Islet of Langerhans (tissue), 1 donor: ENCODE data around the gene RIPOR3.

Source experiments
- FAIRE-seq: peaks from one replicate; lab custom pipeline; 2011; peaks lifted over from hg19 to GRCh38; lab: Jason Lieb, UNC

RIPOR3 gene

DNA sequence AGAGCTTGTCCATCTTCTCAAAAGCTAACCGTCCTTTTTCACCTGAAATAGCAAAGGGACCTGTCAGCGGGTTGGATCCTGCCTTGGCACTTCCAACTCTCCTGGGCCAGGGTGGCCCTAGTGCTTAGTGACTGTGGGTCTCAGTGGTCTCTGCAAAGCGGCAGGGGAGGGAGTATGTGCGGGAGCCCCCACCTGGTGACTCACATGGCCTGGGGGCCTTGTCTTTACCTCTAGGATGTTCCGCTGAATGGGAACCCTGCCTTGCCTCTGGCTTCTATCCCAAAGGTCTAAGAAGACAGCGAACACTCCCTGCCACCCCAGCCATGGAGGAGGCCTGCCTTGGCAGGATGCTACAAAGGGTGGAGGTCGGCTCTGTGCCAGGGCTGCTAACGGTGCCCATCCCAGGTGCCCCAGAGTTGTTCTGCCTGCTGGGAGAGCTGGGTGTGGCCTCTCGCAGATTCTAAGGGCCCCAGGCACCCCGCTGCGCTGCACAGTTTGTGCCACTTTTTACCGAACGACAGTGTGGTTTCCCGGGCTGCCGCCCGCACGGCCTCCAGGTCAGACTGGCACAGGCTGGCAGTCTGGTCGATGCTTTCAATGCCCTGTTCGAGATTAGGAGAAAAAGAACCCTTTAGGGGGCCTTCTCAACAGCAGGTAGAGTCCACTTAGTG lies 103.9 kb downstream of the RIPOR3 start:
- no peak for FAIRE-seq

DNA sequence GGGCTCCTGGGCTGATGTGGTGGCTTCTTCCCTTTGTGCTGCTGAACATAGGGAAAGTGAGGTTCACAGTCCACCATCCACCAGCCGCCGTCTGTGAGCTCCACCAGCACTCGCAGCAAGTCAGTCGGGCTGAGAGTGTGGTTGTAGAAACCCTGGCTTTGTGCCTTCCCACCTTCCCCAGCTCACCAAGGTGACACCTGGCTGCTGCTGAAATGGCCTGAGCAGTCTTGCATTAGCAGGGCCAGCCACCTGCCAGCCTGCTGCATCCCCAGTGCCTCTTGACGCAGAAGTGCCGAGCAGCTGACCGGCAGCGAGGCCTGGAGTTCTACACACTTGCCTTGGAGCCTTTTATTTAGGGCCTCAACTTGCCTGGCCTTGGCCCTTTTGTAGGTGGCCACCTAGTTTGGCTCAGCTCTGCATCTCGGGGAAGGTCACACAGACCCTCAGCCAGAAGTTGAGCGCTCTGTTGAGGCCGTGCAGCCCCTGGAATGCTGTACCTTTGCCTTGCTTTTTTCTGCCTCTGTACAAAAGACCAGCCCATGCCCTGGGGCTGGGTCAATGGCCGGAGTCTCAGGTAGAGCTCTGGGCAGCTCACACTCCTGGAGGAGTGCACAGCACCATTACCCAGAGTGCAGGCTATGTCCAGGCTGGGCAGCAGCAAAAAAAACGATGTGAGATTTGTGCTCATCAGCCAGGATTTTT lies 104.7 kb downstream of the RIPOR3 start:
- FAIRE-seq: no peak

DNA sequence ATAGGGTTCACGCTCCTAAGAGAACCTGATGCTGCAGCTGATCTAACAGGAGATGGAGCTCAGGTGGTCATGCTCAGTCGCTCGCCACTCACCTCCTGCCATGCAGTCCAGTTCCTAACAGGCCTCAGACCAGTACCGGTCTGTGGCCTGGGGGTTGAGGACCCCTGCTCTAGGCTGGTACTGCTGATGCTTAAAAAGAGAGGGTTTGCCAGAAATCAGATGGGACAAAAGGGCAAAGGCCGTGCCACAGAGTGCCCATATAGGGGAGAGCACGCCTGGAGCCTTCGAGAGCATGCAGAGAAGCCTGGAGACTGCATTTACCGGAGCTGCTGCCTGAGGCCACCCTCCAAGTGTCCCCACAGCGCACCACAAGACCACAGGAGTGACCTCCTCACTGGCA lies 105.7 kb downstream of the RIPOR3 start:
- no peak for FAIRE-seq

DNA sequence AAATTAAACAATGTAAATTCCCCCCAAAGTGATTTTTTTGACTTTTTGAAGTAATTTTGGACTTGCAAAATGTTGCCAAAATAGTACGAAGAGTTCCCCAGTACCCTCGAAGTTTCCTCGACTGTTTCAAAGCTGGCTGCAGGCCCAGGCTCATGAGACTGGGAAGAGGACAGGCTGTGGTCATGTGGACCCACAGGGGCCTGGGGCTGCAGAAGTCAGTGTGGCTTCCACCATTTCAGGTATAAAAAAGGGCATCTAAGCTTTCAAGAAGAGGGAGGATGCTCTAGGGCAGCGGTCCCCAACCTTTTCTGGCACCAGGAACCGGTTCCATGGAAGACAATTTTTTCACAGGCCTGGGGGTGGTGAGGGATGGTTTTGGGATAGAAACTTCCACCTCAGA lies 106.1 kb downstream of the RIPOR3 start:
- FAIRE-seq: no peak

DNA sequence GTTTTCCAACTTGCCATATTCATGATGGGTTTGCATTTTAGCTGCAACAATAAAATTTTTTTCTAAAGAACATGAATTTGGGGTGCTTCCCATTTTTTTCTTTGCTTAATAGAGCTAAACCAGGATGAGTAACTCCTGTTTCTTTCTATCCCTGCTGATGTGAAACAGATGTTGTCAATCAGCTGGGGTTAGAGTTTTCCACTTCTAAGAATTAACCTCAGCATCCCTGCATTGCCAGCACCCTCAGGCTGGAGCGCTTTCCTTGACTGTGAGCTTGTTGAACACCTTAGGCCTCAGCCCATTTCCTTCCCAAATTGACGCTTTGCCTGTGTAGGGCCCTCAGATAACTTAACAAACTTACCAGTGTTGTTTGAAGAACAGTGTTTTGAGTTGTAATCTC lies 106.7 kb downstream of the RIPOR3 start:
- FAIRE-seq: no peak

DNA sequence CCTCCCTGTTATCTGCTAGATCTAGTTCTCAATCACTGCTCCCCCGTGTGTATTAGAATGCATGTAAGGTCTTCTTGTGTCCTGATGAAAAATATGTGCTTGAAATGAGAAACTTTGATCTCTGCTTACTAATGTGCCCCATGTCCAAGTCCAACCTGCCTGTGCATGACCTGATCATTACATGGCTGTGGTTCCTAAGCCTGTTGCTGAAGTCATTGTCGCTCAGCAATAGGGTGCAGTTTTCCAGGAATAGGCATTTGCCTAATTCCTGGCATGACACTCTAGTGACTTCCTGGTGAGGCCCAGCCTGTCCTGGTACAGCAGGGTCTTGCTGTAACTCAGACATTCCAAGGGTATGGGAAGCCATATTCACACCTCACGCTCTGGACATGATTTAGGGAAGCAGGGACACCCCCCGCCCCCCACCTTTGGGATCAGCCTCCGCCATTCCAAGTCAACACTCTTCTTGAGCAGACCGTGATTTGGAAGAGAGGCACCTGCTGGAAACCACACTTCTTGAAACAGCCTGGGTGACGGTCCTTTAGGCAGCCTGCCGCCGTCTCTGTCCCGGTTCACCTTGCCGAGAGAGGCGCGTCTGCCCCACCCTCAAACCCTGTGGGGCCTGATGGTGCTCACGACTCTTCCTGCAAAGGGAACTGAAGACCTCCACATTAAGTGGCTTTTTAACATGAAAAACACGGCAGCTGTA lies 107.7 kb downstream of the RIPOR3 start:
- no peak for FAIRE-seq

DNA sequence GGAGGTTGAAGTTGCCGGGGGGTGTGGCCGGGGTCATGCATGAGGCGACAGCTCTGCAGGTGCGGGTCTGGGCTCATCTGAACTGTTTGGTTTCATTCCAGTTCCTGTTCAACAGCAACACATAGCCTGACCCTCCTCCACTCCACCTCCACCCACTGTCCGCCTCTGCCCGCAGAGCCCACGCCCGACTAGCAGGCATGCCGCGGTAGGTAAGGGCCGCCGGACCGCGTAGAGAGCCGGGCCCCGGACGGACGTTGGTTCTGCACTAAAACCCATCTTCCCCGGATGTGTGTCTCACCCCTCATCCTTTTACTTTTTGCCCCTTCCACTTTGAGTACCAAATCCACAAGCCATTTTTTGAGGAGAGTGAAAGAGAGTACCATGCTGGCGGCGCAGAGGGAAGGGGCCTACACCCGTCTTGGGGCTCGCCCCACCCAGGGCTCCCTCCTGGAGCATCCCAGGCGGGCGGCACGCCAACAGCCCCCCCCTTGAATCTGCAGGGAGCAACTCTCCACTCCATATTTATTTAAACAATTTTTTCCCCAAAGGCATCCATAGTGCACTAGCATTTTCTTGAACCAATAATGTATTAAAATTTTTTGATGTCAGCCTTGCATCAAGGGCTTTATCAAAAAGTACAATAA lies 108.6 kb downstream of the RIPOR3 start:
- no peak for FAIRE-seq

DNA sequence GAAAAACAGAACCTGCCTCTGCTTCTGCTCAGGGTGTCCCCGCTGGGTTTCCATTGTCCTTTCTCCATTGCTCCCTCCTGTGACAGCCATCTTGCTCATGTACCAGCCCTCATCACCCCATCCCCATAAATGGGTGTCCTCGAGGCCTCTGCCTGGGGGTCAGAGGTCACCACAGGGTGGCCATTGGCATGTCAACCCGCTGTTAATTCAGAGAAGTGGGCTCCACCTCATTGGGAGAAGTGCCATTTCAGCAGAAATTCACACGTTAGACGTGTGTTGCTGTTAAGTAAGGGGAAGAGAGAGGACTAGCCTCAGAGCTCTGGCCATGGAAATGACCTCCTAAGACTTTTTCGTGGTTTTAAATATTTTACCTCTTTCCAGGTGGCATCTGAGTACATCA lies 109.2 kb downstream of the RIPOR3 start:
- FAIRE-seq: no peak

DNA sequence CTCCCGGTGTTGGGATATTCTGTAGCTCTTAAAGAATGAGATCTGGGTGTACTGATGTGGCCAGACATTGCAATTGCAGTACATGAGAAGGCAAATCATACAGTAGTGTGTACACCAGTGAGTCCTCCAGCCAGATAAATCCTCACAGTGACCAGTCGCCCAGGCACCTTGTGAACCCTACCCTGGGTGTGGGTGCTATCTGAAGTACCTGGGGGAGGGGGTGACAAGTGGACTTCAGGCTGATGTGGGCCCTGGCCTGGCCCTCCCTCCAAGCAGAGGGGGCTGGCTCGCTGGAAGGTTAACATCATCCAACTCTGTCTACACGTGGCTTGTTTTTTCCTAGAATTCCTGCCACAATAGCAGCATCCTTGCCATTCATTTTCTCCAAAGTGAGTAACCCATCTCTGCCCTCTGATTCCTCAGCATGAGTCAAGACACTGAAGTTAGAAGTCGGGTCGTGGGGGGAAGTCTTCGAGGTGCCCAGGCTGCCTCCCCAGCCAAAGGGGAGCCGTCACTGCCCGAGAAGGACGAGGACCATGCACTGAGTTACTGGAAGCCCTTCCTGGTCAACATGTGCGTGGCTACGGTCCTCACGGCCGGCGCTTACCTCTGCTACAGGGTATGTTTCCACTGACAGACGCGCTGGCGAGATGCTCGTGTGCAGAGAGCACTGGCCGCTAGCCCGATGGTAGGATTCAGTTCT lies 110.3 kb downstream of the RIPOR3 start:
- no peak for FAIRE-seq

DNA sequence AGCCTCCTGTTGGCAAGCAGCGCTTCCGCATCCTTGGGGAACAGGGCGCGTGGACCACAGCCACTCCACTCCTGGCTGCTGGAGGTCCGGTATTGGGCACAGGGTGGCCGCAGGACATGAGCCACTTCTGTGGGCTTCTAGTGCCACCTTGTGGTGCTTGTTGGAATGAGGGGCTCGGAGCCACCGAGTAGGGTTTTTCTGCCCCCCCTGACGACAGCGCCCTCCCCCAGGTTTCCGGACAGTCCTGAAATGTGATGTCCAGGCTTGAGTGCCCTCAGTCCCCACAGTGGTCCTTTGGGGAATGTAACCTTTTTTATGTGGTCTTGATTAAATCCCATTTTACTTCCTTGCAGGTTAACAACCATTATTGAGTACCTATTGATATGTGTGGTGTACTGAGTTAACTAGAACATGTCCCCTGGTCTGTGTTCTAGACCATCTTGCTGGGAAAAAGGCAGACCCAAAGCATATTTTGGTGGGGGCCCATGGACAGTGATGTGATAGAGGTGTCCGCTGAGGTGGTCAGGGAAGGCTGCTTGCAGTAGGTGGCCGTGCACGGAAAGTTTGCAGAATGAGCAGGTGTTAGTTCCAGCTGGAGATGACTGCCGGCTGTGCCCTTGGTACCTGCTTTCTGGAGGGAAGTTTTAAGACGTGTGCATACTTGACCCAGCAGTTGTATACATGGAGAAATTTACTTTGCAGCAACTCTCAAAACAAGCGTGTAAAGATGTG lies 111.2 kb downstream of the RIPOR3 start:
- FAIRE-seq: no peak

DNA sequence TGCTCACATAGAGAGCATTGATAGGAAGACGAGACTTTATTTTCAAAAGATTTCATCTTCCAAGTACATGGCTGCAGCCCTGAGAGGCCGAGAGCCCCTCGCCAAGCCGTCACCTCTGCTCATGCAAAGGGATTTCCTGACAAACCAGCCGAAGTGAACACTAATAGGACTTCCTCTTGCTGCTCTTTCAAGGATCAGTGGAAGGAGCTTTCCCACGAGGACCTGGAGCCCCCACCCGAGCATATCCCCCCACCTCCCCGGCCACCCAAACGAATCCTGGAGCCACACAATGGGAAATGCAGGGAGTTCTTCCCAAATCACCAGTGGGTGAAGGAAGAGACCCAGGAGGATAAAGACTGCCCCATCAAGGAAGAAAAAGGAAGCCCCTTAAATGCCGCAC lies 111.8 kb downstream of the RIPOR3 start:
- no peak for FAIRE-seq

DNA sequence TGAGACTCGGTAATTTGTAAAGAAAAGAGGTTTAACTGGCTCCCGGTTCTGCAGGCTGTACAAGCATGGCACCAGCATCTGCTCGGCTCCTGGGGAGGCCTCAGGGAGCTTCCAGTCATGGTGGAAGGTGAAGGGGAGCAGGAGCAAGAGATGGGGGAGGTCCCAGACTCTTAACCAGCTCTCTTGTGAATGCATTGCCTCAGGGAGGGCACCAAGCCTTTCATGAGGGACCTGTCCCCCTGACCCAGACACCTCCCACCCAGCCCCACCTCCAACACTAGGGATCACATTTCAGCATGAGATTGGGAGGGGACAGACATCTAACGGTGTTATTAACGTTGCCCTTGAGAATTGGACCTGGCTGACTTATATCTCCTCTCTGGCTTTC lies 112.6 kb downstream of the RIPOR3 start:
- FAIRE-seq: no peak

DNA sequence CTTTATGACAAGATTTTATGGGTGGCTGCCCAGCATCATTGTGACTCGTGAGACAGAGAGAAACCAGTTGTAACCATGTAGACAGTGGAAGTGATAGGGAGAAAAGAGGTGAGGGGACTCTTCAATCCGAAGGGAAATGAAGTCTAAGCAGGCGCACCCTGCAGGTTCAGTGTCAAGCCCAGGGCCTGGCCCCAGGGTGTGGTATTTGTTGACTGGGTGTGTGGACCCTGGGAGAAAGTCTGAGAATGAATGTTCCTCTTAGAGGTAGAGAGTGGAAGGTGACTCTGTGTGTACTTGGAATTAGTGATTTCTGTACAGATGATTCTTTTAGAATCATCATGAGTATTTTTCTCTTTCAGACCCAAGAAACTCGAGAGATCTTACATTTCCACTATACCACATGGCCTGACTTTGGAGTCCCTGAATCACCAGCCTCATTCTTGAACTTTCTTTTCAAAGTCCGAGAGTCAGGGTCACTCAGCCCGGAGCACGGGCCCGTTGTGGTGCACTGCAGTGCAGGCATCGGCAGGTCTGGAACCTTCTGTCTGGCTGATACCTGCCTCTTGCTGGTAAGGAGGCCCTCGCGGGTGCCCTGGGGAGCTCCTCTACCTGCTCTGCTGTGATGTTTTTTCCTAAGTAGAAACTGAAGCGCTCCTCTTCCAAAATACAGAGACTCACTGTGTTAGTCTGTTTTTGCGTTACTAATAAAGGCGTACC lies 113.1 kb downstream of the RIPOR3 start:
- no peak for FAIRE-seq

DNA sequence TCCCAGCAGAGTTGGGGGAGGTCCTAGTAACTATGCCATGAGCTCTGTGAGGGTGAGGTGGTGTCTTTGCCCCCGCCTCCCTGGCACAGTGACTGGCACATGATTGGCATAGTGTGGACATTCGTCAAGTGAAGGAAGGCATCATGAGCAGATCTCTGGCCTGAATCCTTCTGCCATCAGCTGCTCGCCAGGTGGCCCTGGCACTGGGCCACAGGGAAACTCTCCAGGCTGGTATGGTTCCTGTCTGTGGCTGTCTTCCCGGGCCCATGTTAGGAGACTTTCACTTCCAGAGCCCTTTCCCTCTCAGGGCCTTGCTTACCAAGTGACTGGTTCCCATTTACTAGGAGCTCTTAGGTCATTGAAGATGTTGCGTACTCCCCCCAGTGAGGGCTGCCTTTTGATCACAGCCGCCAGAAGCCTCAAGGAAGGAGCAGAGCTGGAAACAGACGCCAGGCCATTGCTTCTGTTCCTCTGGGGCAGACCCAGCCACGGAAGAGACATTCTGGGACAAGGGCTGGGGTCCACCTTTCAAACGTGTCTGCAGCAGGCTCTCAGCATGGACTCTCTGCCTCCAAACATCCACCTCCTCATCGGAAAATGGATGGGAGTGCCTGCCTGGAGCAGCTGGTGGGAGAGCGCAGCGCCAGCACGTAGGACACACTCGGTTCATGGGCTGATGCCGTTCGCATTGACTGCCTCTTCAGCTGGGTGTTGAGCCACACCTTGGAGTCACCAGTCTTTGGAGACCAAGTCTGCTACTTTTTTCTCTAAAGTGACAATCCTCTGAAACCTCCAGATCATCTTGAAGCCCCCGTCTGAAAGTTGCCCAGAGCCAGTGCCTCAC lies 113.9 kb downstream of the RIPOR3 start:
- FAIRE-seq: peak; percentile 36

DNA sequence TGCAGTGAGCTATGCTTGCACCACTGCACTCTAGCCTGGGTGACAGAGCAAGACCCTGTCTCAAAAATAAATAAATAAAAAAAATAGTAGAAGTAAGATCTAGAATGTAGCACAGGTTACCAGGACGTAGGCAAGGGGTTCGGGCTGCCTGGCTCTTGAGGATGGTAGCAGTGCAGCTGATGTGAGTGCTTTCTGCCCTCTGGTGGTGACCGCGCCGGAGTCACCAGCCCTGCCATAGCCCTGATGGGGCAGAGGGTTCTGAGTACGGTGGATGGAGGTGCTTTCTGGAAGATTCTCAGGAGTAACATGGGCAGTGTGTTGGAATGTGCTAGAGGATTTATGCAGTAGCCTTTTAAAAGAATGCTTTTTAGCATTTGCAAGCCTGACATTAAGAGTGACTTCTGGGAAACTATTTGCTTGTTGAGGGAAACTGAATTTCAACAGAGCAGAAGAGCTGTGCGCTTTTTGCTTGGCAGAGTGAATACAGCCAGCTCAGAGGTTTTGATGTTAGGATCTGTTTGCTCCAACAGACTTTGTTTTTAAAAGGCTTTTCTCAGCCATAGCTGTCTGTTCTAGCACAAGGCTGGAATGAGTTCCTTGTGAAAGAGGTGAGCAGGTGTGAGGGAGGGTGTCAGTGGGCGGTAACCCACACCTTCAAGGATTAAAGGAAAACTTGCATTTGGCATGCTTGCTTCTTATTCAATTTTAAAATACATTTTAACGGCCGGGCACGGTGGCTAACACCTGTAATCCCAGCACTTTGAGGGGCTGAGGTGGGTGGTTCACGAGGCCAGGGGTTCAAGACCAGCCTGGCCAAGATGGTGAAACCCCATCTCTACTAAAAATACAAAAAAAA lies 115.2 kb downstream of the RIPOR3 start:
- FAIRE-seq: no peak

DNA sequence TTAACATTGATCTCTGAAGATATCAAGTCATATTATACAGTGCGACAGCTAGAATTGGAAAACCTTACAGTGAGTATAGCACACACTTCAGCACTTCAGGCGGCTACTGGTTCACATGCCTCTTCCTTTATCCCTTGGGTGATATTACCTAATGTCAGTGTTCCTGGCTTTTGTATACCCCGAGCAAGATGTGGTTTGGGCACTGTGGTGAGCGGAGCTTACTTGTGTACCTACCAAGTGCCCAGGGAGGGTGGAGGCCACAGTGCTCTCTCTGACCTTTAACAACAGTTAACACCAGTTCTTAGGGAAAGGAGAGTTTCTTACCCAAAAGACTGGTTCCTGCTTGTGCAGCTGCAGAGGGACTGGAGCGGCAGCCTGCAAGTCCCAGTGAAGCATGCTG lies 116.8 kb downstream of the RIPOR3 start:
- no peak for FAIRE-seq

DNA sequence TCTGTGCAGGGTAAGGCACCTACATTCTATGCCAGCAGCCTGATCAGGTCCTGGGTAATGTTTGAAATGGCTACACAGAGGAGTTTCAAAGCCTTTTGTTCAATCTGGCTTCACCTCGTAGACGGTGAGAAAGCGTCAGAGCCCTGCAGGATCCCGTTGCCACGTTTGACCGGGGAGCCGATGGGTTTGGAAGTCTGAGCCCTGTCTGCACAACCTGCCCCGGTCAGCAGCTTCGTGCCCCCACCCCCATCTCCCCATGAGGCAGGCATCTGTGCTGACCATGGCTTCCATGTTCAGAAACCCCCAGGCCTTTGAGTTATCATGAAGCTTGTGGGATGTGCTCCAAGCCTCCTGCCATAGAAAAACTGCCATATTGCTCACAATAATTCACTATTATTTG lies 117.2 kb downstream of the RIPOR3 start:
- no peak for FAIRE-seq

DNA sequence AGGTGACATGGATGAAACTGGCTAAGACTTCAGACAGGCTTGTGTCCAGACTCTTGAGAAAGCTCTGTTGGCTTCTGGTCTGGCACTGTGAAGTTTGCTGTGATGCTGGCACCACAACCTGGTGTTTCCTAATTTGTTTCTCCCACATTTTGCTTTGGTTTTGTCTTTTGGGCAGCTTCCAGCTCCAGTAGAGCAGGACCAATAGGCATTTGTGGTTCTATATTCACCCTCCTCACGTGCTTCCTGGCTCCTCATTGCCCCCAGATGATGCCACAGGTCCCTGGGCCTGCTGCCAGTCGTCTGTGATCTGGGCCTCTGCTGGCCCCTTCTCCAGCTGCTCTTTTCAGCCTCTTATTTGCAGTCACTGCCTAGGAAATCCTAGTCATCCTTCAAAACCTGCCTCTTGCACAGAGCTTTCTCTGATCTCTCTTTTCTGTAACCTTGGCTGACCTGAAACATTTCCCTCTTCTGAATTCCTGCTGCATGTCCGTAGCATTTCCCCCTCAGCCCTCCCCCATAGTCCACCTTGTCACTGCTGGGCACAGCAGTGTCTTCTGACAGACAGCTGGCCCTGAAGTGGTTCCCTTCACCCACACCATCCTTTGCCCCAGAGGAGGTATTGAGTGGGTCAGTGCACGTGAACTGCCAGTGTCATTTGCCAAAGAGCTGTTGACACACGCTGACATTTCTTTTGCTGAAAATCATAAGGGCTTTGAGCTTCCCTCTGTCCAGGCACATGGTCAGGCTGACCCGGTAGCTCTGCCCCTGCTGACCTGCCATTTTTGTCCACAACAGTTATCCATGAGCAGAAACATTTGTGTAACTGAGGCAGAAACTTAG lies 118.2 kb downstream of the RIPOR3 start:
- no peak for FAIRE-seq
